ENCODE measurements around the gene MPLKIP.
"Not testable (repeated sequence)": the region's sequence is repeated elsewhere in the genome, so short reads cannot be mapped to it uniquely, and the experiment has no call there.

Gene MPLKIP

DNA sequence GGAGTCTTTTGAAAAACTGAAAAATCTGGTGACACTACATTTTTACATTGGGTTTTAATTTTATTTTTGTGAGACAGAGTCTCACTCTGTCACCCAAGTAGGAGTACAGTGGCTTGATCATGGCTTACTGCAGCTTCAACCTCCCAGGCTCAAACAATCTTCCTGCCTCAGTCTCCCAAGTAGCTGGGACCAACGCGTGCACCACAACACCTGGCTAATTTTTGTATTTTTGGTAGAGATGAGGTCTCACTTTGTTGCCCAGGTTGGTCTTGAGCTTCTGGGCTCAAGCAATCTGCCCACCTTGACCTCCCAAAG lies 11.5 kb downstream of the MPLKIP start:
- no peak for DNase-seq

DNA sequence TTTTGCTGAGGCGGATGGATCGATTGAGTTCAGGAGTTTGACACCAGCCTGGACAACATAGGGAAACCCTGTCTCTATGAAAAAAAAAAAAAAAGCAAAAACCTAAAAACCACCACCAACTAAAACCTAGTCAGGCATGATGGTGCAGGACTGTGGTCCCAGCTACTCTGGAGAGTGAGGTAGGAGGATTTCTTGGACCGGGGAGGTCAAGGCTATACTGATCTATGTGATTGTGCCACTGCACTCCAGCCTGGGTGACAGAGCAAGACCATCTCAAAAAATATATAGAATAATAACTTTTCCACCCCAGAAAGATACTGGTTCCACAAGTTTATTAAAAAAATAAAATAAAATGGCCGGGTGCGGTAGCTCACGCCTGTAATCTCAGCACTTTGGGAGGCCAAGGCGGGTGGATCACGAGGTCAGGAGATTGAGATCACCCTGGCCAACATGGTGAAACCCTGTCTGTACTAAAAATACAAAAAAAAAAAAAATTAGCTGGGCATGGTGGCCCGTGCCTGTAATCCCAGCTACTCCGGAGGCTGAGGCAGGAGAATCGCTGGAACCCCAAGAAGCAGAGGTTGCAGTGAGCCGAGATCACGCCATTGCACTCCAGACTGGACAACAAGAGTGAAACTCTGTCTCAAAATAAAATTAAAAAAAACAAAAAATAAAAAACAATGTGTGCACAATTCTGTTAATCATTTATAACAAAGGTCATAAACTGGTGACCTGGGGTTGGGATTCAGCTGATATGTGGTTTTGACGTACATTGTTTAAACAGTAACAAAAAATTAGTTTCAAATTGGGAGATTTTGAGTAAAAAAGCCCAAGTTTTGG lies 12.1 kb downstream of the MPLKIP start:
- DNase-seq = not testable (repeated sequence)

DNA sequence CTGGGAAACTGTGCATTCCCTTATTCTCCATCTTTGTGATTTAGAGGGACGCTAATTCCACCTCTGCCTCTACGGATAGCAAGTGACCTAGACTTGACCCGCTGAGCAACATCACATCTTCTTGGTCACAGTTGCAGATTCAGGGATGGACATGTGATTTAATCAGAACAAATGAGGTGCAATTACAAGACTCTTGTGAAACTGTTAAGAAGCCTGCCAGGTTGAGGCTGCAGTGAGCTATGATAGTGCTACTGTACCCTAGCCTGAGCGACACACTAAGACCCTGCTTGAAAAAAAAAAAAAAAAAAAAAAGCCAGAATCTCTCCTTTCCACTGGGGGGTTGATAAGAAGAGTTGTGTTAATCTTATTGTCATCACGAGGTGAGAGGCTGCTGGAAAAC lies 14.4 kb downstream of the MPLKIP start:
- no peak for DNase-seq

DNA sequence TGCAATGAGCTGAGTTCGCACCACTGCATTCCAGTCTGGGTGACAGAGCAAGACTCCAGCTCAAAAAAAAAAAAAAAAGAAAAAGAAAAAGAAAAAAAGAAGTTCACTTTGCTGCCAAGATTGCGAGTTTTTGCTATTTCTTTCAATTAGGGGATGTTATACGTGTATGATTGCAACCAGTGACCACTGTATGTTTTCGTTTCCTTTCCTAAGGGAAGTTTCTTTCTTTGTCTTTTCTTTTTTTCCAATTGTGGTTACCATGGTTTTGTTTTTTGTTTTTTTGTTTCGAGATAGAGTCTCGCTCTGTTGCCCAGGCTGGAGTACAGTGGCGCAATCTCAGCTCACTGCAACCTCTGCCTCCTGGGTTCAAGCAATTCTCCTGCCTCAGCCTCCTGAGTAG lies 16.2 kb downstream of the MPLKIP start:
- DNase-seq = not testable (repeated sequence)

DNA sequence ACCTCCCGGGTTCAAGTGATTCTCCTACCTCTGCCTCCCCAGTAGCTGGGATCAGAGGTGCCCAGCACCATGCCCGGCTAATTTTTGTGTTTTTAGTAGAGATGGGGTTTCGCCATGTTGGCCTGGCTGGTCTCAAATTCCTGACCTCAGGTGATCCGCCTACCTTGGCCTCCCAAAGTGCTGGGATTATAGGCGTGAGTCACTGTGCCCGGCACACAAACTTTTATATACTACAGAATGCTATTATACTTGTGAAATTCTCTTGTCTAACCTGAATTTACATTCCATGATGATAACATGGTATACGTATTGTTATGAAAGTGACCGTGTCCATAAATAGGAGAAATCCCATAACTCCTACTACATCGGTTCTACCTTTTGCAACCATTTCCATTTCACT lies 17.2 kb downstream of the MPLKIP start:
- DNase-seq = not testable (repeated sequence)

DNA sequence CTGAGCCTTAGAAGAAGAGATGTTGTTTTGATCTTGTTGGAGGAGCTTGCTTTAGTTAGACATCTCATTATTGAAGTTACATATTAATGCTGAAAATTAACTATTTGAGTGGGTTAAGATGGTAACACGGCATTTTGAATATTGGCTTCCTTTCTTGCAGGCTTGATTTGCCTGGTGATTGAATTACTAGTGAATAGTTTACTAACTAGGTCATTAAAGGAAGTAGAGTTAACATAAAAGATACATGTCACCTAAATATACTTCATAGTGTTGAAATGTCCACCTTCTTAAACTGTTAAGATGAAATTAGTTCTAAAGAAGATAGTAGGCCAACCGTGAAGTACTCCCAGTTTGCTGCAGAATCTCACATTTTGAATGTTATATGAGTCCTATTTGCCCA lies 18.5 kb downstream of the MPLKIP start:
- no peak for DNase-seq

DNA sequence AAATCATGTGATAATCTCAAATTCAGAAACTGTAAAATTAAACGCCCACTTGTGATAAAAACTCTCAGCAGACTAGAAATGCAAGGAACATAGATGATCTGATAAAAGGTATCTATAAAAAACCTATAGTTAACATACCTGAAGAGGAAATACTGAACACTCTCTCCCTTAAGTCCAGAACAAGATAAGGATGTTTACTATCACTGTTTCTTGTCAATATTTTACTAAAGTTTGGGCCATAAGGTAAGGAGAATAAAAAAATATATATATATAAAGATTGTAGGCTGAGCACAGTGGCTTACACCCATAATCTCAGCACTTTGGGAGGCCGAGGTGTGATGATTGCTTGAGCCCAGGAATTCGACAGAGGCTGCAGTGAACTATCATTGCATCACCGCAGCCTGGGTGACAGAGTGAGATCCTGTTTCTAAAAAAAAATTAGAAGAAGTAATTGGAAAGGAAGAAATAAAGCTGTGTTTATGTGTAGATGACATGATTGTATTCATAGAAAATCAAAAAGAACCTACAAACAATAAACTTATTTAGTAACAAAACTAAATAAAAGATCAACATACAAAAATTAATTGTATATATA lies 28.4 kb downstream of the MPLKIP start:
- peak in 1 of 2 experiments; percentile 3 for DNase-seq

DNA sequence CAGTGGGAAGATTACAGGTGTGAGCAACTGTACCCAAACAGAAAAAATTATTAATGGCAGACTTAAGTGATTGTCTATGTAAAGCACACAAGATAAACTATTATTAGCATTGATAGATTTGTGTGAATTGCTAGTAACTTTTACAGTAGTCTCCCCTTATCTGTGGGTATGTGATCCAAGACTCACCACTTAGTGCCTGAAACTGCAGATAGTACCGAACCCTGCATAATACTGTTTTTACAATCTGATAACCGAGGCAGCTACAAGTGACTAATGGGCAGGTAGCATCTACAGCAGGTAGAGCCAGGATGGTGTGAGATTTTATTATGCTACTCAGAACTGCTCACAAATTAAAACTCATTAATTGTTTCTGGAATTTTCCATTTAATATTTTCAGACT lies 31.5 kb downstream of the MPLKIP start:
- no peak for DNase-seq

DNA sequence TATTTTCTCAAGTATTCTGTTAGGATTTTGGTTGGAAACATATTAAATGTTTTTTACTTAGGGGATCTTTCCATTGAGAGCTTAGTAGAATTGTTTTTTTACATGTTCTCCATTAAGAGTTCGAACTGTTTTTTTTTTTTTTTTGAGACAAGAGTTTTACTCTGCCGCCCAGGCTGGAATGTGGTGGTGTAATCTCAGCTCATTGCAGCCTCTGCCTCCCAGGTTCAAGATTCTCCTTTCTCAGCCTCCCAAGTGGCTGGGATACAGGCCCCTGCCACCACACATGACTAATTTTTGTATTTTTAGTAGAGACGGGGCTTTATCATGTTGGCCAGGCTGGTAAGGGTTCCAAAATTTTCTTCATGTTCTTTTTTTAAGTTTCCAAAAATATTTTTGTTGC lies 33.2 kb downstream of the MPLKIP start:
- DNase-seq = no peak

DNA sequence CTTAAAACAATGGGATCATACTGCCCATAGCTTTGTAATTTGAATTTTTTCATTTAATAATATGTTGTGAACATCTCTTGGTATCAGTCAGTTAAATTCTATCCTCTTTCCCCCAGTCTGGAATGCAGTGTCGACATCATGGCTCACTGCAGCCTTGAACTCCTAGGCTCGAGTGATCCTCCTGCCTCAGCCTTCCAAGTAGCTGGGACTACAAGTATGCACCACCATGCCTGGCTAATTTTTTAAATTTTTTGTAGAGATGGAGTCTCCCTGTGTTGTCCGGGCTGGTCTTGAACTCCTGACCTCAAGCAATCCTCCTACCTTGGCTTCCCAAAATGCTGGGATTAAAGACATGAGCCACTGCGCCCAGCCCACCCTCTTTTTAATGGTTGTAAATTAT lies 34.6 kb downstream of the MPLKIP start:
- DNase-seq = no peak

DNA sequence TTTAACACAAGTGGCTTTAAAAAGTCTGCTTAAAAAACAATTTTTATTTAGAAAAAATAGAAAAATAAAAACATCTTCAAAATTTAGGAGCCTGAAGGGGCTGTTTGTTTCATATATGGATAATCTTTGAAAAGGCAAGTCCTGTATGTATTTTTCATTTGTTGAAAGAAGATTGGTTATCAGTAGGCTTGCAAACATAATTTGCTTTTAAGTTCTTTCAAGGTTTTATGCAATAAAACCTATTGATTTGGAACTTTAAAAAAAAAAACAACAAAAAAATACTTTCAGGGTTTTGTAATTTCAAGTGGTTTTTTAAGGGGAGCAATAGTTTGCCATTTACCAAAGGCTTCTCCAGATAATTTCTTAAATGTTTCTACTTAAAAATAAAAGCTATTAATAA lies 35.6 kb downstream of the MPLKIP start:
- DNase-seq = no peak

DNA sequence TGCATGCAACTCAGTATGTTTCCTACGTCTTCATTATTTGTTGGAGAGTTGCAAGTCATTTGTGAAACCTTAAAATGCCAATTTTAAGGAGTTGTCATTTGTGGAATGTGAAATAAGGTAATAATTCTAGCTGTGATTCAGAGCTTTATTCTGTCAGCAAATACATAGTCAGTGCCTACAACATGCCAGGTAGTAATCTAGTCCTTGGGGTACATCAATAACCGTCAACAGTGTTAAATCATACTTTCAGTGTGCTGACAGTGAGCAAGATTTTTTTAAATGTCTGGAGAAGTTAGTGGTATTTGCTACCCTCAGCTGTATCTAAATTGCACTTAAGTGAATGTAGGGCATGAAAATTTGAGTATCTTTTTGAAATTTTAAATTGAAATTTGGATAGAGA lies 36.7 kb downstream of the MPLKIP start:
- DNase-seq = no peak

DNA sequence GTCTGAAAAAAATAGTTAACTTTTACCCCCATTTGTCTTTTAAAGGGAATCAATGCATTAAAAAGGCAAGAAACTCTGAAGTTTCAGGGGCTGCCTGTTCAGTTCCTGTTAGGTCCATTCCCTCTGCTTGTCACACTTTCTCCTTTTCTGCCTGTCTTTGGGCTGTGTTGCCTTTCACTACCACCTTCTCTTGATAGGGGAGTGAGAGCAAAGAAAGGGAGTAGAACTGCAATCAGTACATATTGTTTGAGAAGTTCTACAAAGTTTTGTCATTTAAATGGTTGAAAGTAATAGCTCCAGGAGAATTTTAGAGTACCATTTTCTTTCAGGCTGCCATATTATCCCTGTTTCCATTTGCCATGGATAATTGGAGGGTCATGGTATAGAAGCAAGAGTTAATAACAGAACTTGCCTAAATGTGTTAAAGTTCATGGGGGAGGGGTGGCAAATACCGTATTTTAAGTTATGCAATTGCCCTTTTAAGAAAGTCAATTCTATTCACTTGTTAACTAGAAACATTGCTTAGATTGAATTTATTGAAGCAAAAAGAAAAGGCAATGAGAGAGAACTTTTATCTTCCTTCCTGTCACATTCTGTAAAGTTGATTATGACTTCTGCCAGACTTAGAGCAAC lies 38.6 kb downstream of the MPLKIP start:
- no peak for DNase-seq

DNA sequence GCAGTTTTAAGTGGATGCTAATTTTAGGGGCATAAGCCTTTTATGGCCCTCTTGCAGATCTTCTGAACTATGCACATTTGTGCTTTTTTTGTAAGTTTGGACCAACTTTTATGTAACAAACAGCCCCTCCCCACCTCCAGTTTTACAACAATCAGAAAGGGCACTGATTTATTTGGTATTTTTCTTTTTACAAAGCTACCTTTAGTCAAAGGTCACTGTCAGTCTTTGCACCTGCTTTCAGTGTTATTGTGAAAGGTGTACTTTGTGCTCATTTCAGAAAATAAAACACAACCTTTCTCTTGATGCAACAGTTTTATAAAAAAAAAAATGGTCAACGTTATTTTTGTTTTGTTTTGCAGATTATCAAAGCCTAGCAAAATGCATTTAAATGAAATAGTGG lies 39.2 kb downstream of the MPLKIP start:
- DNase-seq = no peak

DNA sequence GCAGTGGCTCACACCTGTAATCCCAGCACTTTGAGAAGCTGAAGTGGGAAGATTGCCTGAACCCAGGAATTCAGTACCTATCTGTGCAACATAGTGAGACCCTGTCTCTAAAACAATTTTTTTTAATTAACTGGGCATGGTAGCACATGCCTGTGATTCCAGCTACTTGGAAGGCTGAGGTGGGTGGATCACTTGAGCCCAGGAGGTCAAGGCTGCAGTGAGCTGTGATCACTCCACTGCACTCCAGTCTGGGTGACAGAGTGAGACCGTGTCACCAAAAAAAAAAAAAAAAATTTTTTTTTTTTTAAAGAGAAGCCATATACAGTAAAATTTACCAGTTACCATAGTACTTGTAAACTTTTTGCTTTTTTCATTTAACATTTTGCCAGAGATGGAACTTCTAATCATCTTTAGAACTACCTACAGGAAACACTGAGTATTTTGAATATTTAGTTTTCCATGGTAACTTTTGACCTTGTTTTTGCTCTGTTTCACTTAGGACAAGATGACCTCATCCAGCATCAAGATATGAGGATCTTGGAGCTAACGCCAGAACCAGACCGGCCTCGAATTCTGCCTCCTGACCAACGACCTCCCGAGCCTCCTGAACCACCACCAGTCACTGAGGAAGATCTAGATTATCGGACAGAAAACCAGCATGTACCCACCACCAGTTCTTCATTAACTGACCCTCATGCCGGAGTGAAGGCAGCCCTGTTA lies 40.6 kb downstream of the MPLKIP start:
- no peak for DNase-seq

DNA sequence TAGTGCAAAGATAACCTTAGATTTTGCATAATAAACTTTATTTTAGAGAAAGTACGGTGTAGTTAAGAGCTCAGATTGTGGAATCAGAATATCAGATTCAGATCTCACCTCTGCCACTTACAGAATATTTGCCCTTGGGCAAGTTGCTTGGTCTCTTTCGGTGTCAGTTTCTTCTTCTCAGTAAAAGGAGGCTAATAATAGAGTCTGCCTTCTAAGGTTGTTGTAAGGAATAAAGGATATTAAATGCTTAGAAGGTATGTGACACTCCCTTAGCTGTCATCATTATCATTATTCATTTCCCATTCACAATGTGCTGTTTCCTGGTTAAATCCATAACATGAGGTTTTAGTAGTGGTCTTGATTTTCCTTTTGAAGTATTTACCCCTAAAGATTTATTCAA lies 42.2 kb downstream of the MPLKIP start:
- DNase-seq = no peak

DNA sequence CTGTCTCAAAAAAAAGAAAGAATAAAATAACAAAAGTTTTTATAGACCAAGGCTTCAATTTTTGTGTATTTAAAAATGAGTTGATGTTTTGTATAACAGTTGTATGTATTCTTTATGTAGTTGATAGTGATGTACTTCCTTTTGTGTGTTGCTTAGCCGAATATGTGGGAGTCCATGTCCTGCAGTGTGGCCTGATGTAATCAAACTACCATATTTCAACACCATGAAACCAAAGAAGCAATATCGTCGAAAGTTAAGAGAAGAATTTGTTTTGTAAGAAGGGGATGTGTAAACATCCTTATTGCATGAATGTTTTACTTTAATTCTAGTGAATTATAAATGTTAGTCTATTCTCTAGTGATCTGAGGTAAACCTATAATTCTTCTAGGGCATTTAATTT lies 56.6 kb downstream of the MPLKIP start:
- peak; percentile 44 to 63 for DNase-seq
